ENCODE results near the gene MIR17HG. TPM values are rescaled to one million over a fixed set of nuclear protein-coding genes. Genes with fewer than 3 reads are reported as not detected.
"Not testable (repeated sequence)": the region's sequence is repeated elsewhere in the genome, so short reads cannot be mapped to it uniquely, and the experiment has no call there.

MIR17HG gene
- polyA plus RNA-seq, 2 donors = 1.7 to 7.2 TPM

DNA sequence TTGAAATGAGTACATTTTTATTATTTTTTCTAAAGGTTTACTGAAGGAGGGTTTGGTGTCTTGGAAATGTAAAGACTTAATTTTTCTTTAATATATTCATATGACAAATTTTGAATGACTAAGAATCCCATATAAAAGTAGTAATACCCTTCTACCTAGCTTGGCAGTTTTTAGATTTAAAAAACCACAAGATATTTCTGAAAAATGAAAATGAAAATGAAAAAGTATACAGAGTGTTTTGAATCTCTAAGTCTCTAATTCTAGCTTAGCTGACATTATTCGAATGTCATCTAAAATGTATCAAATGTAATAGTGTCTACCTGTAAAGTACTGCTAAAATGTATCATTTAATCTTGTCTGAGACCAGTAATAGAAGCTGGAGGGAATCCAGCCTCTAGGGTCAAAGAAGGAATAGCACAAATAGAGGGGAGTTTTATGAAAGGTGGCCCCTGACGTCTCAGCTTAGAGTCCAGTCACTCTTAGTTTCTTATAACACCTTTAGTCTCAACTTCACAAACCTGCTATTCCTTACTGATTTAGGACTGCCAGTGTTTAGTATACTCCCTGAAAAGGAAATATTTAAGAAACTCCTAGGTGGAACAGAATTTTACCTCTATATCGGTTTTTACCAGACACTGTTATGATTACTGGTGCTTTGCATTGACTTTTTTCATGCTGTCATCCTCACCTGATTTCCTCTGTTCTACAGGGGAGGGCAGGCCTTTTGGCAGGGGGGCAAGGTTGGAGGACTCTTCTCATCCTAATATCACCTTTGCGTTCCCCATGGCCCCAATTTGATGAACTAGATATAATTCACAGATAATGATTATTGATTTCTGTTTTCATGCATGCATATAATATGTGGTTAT is 16.2 kb upstream of the MIR17HG start:
- Histone ChIP-seq H3K36me3 (ENCODE audit: control insufficient read depth in 2 of 2, insufficient read depth in 2 of 2, low read length in 1 of 2) (no peaks in the 10 kb centered on the region), H3K4me1 (ENCODE audit: control insufficient read depth in 2 of 2, insufficient read depth in 2 of 2, low read length in 1 of 2) (no peaks in the 10 kb centered on the region), H3K4me3 (ENCODE audit: low read depth in 1 of 2, low read length in 2 of 2) (no peak overlapping the region), H3K27me3 (ENCODE audit: control insufficient read depth in 1 of 2, insufficient read depth in 2 of 2, low read length in 2 of 2) (no peaks in the 10 kb centered on the region), H3K27ac (ENCODE audit: low read depth in 2 of 2, low read length in 1 of 2) (no peak overlapping the region), H3K9me3 (ENCODE audit: control insufficient read depth in 2 of 2, insufficient read depth in 1 of 2, low read depth in 1 of 2, low read length in 1 of 2) (no peaks in the 10 kb centered on the region)
- WGBS, 2 donors = 76 to 80% methylated on average over 4 of the region's 4 CpGs

DNA sequence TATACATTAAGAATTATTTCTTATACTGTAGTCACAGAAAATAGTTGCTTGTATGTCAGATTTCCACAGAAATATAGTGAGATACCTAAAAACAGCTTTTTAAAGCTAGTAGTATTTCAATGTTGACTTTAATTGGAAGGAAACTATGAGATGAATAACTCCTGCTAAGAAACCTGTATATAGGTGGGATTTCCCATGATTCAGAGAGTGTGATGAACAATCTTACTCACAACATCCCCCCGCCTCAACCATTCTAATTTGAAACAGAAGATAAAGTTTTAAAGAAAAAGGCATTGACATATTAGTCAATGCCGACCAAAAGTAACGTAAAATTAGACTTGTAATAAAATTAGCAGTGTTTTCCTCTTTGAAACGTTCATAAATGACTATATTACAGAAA is 1.4 kb upstream of the MIR17HG start:
- no peaks in the 10 kb centered on the region for H3K9me3 ChIP-seq (ENCODE audit: control insufficient read depth in 2 of 2, insufficient read depth in 1 of 2, low read depth in 1 of 2, low read length in 1 of 2)
- H3K27me3 ChIP-seq (ENCODE audit: control insufficient read depth in 1 of 2, insufficient read depth in 2 of 2, low read length in 2 of 2) = no peaks in the 10 kb centered on the region
- 72 to 76% methylated on average over 4 of the region's 4 CpGs for WGBS, 2 donors
- no peaks in the 10 kb centered on the region for H3K4me1 ChIP-seq (ENCODE audit: control insufficient read depth in 2 of 2, insufficient read depth in 2 of 2, low read length in 1 of 2)
- no peak overlapping the region for H3K4me3 ChIP-seq (ENCODE audit: low read depth in 1 of 2, low read length in 2 of 2)
- no peaks in the 10 kb centered on the region for H3K36me3 ChIP-seq (ENCODE audit: control insufficient read depth in 2 of 2, insufficient read depth in 2 of 2, low read length in 1 of 2)
- no peak overlapping the region for H3K27ac ChIP-seq (ENCODE audit: low read depth in 2 of 2, low read length in 1 of 2)

DNA sequence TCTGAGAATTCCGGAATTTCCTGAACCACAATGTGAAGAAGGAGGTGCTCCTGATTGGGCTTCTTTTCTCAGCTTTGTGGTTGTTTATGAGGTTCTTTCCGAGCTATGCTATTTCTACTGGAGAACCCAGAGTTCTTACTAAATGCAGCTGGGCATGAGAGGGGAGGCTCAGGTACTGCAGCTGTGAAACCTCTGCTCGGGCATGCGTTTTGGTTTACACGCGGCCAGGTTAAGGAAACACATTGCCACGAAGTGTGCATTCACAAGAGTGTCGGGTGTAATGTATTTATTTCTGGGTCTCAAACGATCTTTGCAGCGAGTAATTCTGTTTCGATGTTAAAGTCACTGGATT is 661 bp upstream of the MIR17HG start:
- H3K27ac ChIP-seq (ENCODE audit: low read depth in 2 of 2, low read length in 1 of 2) = peak overlapping the region; percentile 50 to 90
- H3K27me3 ChIP-seq (ENCODE audit: control insufficient read depth in 1 of 2, insufficient read depth in 2 of 2, low read length in 2 of 2) = no peaks in the 10 kb centered on the region
- H3K4me3 ChIP-seq (ENCODE audit: low read depth in 1 of 2, low read length in 2 of 2) = peak overlapping the region; percentile 78 to 87
- WGBS, 2 donors = 1 to 2% methylated on average over 11 of the region's 11 CpGs
- H3K36me3 ChIP-seq (ENCODE audit: control insufficient read depth in 2 of 2, insufficient read depth in 2 of 2, low read length in 1 of 2) = no peaks in the 10 kb centered on the region
- no peaks in the 10 kb centered on the region for H3K4me1 ChIP-seq (ENCODE audit: control insufficient read depth in 2 of 2, insufficient read depth in 2 of 2, low read length in 1 of 2)
- no peaks in the 10 kb centered on the region for H3K9me3 ChIP-seq (ENCODE audit: control insufficient read depth in 2 of 2, insufficient read depth in 1 of 2, low read depth in 1 of 2, low read length in 1 of 2)

DNA sequence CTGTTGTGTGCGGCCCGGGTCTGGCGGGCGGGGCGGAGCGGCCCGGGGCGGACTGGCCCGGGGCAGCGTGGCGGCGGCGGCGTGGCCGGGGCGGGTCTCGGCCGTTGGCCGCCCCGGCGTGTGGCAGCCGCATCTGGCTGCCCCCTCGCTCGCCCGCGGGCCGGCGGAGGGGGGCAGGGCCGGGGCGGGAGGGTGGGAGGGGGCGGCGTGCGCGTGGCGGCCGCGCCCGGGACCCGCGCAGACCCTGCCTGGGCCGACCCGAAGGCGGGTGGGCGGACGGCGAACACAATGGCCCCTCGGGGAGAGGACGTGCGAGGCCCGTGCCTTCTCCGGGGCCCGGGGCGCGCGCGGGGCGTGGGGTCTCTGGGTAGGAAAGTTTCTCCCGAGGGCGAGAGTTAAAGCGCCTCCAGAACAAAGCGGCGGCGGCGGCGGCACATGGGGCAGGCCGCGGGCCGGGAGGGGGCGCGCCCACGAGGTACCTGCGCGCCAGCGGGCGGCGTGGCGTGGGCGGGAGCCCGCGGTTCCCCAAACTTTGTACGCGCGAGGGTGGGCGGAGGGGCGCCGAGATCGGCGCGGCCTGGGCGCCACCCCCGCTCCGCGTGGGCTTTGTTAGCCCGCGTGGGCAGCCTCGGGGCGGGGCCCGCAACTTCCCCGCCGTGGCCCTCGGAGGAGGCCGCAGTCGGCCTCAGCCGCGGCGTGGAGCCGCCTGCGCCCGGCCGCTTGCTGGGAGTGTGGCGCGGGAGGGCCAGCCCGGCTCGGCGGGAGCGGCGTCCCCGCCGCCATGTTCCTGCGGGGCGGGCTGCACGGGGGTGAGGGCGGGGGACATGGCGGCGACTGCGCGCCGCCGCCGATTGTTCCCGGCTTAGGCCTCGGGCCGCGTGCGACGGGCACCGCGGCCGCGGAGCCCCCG is 764 bp downstream of the MIR17HG start:
- WGBS, 2 donors = 1% methylated on average over 21 to 141 of the region's 141 CpGs
- H3K9me3 ChIP-seq (ENCODE audit: control insufficient read depth in 2 of 2, insufficient read depth in 1 of 2, low read depth in 1 of 2, low read length in 1 of 2) = no peaks in the 10 kb centered on the region
- peak overlapping the region; percentile 90 to 94 for H3K27ac ChIP-seq (ENCODE audit: low read depth in 2 of 2, low read length in 1 of 2)
- H3K36me3 ChIP-seq (ENCODE audit: control insufficient read depth in 2 of 2, insufficient read depth in 2 of 2, low read length in 1 of 2) = no peaks in the 10 kb centered on the region
- H3K4me3 ChIP-seq (ENCODE audit: low read depth in 1 of 2, low read length in 2 of 2) = peak overlapping the region; percentile 78 to 87
- H3K4me1 ChIP-seq (ENCODE audit: control insufficient read depth in 2 of 2, insufficient read depth in 2 of 2, low read length in 1 of 2) = no peaks in the 10 kb centered on the region
- no peaks in the 10 kb centered on the region for H3K27me3 ChIP-seq (ENCODE audit: control insufficient read depth in 1 of 2, insufficient read depth in 2 of 2, low read length in 2 of 2)

DNA sequence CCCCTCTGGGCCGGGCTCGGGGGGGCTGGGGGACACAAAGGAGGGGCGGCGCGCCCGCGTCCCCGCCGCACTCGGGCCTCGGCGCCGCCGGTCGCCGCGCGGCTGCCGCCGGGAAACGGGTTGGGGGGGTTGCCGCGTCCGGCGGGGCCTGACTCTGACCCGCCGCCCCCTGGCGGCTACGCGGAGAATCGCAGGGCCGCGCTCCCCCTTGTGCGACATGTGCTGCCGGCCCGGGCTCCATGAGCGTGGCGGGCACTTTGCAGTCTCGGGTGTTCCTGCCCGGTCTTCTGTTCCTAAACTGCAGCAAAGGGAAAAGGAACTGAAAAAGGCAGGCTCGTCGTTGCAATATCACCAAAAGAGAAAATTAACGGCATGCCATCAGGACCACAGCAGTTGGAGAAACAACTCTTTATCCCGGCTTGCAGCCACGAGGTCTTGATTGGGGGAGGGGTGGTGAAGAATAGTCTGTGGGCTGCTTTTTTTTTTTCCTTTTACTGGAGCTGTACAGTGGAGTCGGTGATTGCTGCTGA is 1.5 kb downstream of the MIR17HG start:
- Histone ChIP-seq H3K9me3 (ENCODE audit: control insufficient read depth in 2 of 2, insufficient read depth in 1 of 2, low read depth in 1 of 2, low read length in 1 of 2) (no peaks in the 10 kb centered on the region), H3K4me1 (ENCODE audit: control insufficient read depth in 2 of 2, insufficient read depth in 2 of 2, low read length in 1 of 2) (no peaks in the 10 kb centered on the region), H3K36me3 (ENCODE audit: control insufficient read depth in 2 of 2, insufficient read depth in 2 of 2, low read length in 1 of 2) (no peaks in the 10 kb centered on the region), H3K4me3 (ENCODE audit: low read depth in 1 of 2, low read length in 2 of 2) (peak overlapping the region; percentile 78 to 87), H3K27ac (ENCODE audit: low read depth in 2 of 2, low read length in 1 of 2) (peak overlapping the region; percentile 90 to 94), H3K27me3 (ENCODE audit: control insufficient read depth in 1 of 2, insufficient read depth in 2 of 2, low read length in 2 of 2) (no peaks in the 10 kb centered on the region)
- 0% methylated on average over 34 to 46 of the region's 46 CpGs for WGBS, 2 donors

DNA sequence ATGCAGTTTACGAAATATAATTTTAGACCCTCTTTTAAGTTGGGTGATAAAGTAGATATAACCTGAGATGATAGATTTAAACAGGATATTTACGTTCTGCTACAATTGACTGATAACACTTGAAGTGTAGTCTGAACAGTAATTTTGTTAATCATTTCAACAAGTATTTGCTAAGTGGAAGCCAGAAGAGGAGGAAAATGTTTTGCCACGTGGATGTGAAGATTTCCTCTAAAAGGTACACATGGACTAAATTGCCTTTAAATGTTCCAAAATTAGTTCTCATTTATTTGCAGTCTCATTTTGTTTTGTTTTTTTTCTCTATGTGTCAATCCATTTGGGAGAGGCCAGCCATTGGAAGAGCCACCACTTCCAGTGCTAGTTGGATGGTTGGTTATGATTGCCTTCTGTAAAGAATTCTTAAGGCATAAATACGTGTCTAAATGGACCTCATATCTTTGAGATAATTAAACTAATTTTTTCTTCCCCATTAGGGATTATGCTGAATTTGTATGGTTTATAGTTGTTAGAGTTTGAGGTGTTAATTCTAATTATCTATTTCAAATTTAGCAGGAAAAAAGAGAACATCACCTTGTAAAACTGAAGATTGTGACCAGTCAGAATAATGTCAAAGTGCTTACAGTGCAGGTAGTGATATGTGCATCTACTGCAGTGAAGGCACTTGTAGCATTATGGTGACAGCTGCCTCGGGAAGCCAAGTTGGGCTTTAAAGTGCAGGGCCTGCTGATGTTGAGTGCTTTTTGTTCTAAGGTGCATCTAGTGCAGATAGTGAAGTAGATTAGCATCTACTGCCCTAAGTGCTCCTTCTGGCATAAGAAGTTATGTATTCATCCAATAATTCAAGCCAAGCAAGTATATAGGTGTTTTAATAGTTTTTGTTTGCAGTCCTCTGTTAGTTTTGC is 2.8 kb downstream of the MIR17HG start:
- no peaks in the 10 kb centered on the region for H3K27me3 ChIP-seq (ENCODE audit: control insufficient read depth in 1 of 2, insufficient read depth in 2 of 2, low read length in 2 of 2)
- H3K9me3 ChIP-seq (ENCODE audit: control insufficient read depth in 2 of 2, insufficient read depth in 1 of 2, low read depth in 1 of 2, low read length in 1 of 2) = no peaks in the 10 kb centered on the region
- H3K36me3 ChIP-seq (ENCODE audit: control insufficient read depth in 2 of 2, insufficient read depth in 2 of 2, low read length in 1 of 2) = peaks cover 0 to 2% of the 10 kb centered on the region in 2 donors
- no peaks in the 10 kb centered on the region for H3K4me1 ChIP-seq (ENCODE audit: control insufficient read depth in 2 of 2, insufficient read depth in 2 of 2, low read length in 1 of 2)
- 39 to 45% methylated on average over 5 of the region's 5 CpGs for WGBS, 2 donors
- peak overlapping the region in 1 of 2 donors; percentile 87 for H3K4me3 ChIP-seq (ENCODE audit: low read depth in 1 of 2, low read length in 2 of 2)
- H3K27ac ChIP-seq (ENCODE audit: low read depth in 2 of 2, low read length in 1 of 2) = no peak overlapping the region

DNA sequence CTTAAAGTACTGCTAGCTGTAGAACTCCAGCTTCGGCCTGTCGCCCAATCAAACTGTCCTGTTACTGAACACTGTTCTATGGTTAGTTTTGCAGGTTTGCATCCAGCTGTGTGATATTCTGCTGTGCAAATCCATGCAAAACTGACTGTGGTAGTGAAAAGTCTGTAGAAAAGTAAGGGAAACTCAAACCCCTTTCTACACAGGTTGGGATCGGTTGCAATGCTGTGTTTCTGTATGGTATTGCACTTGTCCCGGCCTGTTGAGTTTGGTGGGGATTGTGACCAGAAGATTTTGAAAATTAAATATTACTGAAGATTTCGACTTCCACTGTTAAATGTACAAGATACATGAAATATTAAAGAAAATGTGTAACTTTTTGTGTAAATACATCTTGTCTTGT is 3.6 kb downstream of the MIR17HG start:
- Histone ChIP-seq H3K36me3 (ENCODE audit: control insufficient read depth in 2 of 2, insufficient read depth in 2 of 2, low read length in 1 of 2) (peaks cover 0 to 2% of the 10 kb centered on the region in 2 donors), H3K4me3 (ENCODE audit: low read depth in 1 of 2, low read length in 2 of 2) (no peak overlapping the region), H3K9me3 (ENCODE audit: control insufficient read depth in 2 of 2, insufficient read depth in 1 of 2, low read depth in 1 of 2, low read length in 1 of 2) (no peaks in the 10 kb centered on the region), H3K27me3 (ENCODE audit: control insufficient read depth in 1 of 2, insufficient read depth in 2 of 2, low read length in 2 of 2) (no peaks in the 10 kb centered on the region), H3K4me1 (ENCODE audit: control insufficient read depth in 2 of 2, insufficient read depth in 2 of 2, low read length in 1 of 2) (no peaks in the 10 kb centered on the region), H3K27ac (ENCODE audit: low read depth in 2 of 2, low read length in 1 of 2) (no peak overlapping the region)
- 80 to 84% methylated on average over 5 of the region's 5 CpGs for WGBS, 2 donors

DNA sequence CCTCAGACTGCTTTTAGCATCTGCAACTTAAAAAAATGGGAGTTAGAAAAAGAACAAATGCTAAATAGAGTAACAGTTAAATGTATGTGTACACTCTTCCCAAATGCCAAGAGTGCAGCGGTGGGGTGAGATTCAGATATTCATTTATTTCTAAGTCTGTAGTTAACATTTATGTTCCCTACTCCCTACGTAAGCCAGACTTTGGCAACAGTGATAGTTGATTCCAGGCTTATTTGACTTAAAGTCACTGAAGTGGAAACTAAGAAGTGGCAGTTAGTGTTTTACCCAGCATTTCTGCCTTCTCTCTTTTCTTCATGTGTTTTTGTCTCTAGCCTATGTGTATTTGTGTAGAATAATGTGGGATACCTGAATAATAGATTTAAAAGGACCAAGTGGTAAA is 4.5 kb downstream of the MIR17HG start:
- Histone ChIP-seq H3K27ac (ENCODE audit: low read depth in 2 of 2, low read length in 1 of 2) (no peak overlapping the region), H3K27me3 (ENCODE audit: control insufficient read depth in 1 of 2, insufficient read depth in 2 of 2, low read length in 2 of 2) (no peaks in the 10 kb centered on the region), H3K4me3 (ENCODE audit: low read depth in 1 of 2, low read length in 2 of 2) (no peak overlapping the region), H3K36me3 (ENCODE audit: control insufficient read depth in 2 of 2, insufficient read depth in 2 of 2, low read length in 1 of 2) (peaks cover 0 to 8% of the 10 kb centered on the region in 2 donors), H3K4me1 (ENCODE audit: control insufficient read depth in 2 of 2, insufficient read depth in 2 of 2, low read length in 1 of 2) (no peaks in the 10 kb centered on the region), H3K9me3 (ENCODE audit: control insufficient read depth in 2 of 2, insufficient read depth in 1 of 2, low read depth in 1 of 2, low read length in 1 of 2) (no peaks in the 10 kb centered on the region)
- WGBS, 2 donors = 76 to 79% methylated on average over 2 of the region's 2 CpGs

DNA sequence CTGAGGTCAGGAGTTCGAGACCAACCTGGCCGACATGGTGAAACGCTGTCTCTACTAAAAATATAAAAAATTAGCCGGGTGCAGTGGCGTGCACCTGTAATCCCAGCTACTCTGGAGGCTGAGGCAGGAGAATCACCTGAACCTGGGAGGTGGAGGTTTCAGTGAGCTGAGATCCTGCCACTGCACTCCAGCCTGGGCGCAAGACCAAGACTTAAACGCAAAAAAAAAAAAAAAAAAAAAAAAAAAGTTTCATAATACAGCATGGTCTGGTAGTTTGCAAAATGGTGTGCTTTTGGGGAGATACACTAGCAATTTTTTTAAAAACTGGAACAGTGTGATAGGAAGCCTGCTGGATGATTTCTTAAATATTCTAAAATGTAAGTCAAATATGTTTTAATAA is 5.4 kb downstream of the MIR17HG start:
- WGBS, 2 donors = 83 to 89% methylated on average over 7 of the region's 7 CpGs
- not testable (repeated sequence) for H3K4me1 ChIP-seq (ENCODE audit: control insufficient read depth in 2 of 2, insufficient read depth in 2 of 2, low read length in 1 of 2); H3K27me3 ChIP-seq (ENCODE audit: control insufficient read depth in 1 of 2, insufficient read depth in 2 of 2, low read length in 2 of 2); H3K4me3 ChIP-seq (ENCODE audit: low read depth in 1 of 2, low read length in 2 of 2); H3K27ac ChIP-seq (ENCODE audit: low read depth in 2 of 2, low read length in 1 of 2); H3K36me3 ChIP-seq (ENCODE audit: control insufficient read depth in 2 of 2, insufficient read depth in 2 of 2, low read length in 1 of 2); H3K9me3 ChIP-seq (ENCODE audit: control insufficient read depth in 2 of 2, insufficient read depth in 1 of 2, low read depth in 1 of 2, low read length in 1 of 2)
